OCI-LY3 (cell line): ENCODE data around the gene SSUH2.

ENCODE experiments used
- H2AFZ ChIP-seq: fragments of 200-600, 300-600 bp; shearing (Covaris generic); 2 replicates; pipeline ENCODE4 v1.6.0; 2014; ENCODE audit warnings: antibody characterized with exemption, low read depth, low read length
- H3K27ac ChIP-seq: fragments of 200-600, 300-600 bp; sonication (generic); 2 replicates; pipeline ENCODE4 v1.5.1; 2014; ENCODE audit warnings: mild to moderate bottlenecking, low read length, moderate library complexity, mixed read lengths
- H3K27me3 ChIP-seq: fragments of 200-600, 300-600 bp; sonication (generic); 2 replicates; pipeline ENCODE4 v1.6.1; 2014; ENCODE audit warnings: low read depth, low read length, mixed read lengths
- H3K36me3 ChIP-seq: fragments of 200-600, 300-600 bp; sonication (generic); replicated peaks from 2 replicates; pipeline ENCODE3; 2014; ENCODE audit warnings: low read depth, low read length, mixed read lengths
- H3K4me1 ChIP-seq: fragments of 300-600, 200-600 bp; sonication (generic); 2 replicates; pipeline ENCODE4 v1.6.1; 2014; ENCODE audit warnings: low read length, mixed read lengths
- H3K4me2 ChIP-seq: fragments of 200-600, 300-600 bp; sonication (generic); 2 replicates; pipeline ENCODE4 v1.6.1; 2014; ENCODE audit warnings: low read length, mixed read lengths
- H3K4me3 ChIP-seq: fragments of 300-600, 200-600 bp; sonication (generic); 2 replicates; pipeline ENCODE4 v1.5.1; 2014; ENCODE audit warnings: antibody characterized with exemption, mild to moderate bottlenecking, low read length, moderate library complexity
- H3K79me2 ChIP-seq: fragments of 300-600, 200-600 bp; shearing (Covaris generic); 2 replicates; pipeline ENCODE4 v1.6.1; 2014; ENCODE audit warnings: mild to moderate bottlenecking, low read length, mixed read lengths
- H3K9ac ChIP-seq: fragments of 300-600, 200-600 bp; shearing (Covaris generic); 2 replicates; pipeline ENCODE4 v1.6.0; 2014; ENCODE audit warnings: mild to moderate bottlenecking, low read length, moderate library complexity
- H3K9me3 ChIP-seq: fragments of 200-600, 300-600 bp; shearing (Covaris generic); 2 replicates; pipeline ENCODE4 v1.6.1; 2014; ENCODE audit warnings: low read length, mixed read lengths; ENCODE audit not compliant: insufficient read depth
- H4K20me1 ChIP-seq: fragments of 200-600, 300-600 bp; sonication (generic); 2 replicates; pipeline ENCODE4 v1.6.1; 2016; ENCODE audit warnings: low read length, mixed read lengths; ENCODE audit not compliant: insufficient read depth
- CTCF ChIP-seq: fragments of 200-600, 300-600 bp; sonication (generic); IDR thresholded peaks from 2 replicates; pipeline ENCODE4 v1.5.1; 2014; ENCODE audit warnings: antibody characterized with exemption, low read length, low read depth
- EZH2phosphoT487 ChIP-seq: fragments of 200-600 bp; shearing (Covaris generic); IDR thresholded peaks from 2 replicates; pipeline ENCODE4 v1.6.1; 2018; ENCODE audit warnings: antibody characterized with exemption, mixed run types, low read depth

SSUH2 gene

GRCh38 chr3:8623741-8624140, 20.9 kb downstream of the SSUH2 start:
- Histone ChIP-seq H3K36me3 (no peaks in the 10 kb centered on the region), H3K79me2 (no peaks in the 10 kb centered on the region), H3K9me3 (no peaks in the 10 kb centered on the region), H4K20me1 (no peaks in the 10 kb centered on the region), H3K4me1 (peaks cover 5% of the 10 kb centered on the region; the same call in 1 of the 2 replicates), H3K9ac (no peak overlapping the region), H3K4me2 (peak overlapping the region; percentile 76), H3K27ac (no peak overlapping the region), H2AFZ (peak overlapping the region; percentile 87; the same call in 1 of the 2 replicates), H3K4me3 (no peak overlapping the region), H3K27me3 (no peaks in the 10 kb centered on the region)
- no peak for TF ChIP-seq CTCF
- no peak for TF ChIP-seq EZH2phosphoT487

GRCh38 chr3:8622873-8623691, 21.5 kb downstream of the SSUH2 start:
- Histone ChIP-seq H3K4me2 (peak overlapping the region; percentile 76), H4K20me1 (no peaks in the 10 kb centered on the region), H2AFZ (peak overlapping the region; percentile 87), H3K27me3 (no peaks in the 10 kb centered on the region), H3K27ac (no peak overlapping the region), H3K4me1 (peaks cover 5% of the 10 kb centered on the region; the same call in 1 of the 2 replicates), H3K79me2 (no peaks in the 10 kb centered on the region), H3K9ac (peak overlapping the region; percentile 30; the same call in 1 of the 2 replicates), H3K36me3 (no peaks in the 10 kb centered on the region), H3K9me3 (no peaks in the 10 kb centered on the region), H3K4me3 (peak overlapping the region; percentile 69)
- TF ChIP-seq CTCF (peak; percentile 96), EZH2phosphoT487 (no peak)

GRCh38 chr3:8621872-8622271, 22.7 kb downstream of the SSUH2 start:
- no peak overlapping the region for H2AFZ ChIP-seq
- no peak overlapping the region for H3K4me3 ChIP-seq
- H3K4me1 ChIP-seq: peaks cover 5% of the 10 kb centered on the region; the same call in 1 of the 2 replicates
- H3K36me3 ChIP-seq: no peaks in the 10 kb centered on the region
- no peak overlapping the region for H3K27ac ChIP-seq
- H3K9me3 ChIP-seq: no peaks in the 10 kb centered on the region
- no peaks in the 10 kb centered on the region for H4K20me1 ChIP-seq
- no peaks in the 10 kb centered on the region for H3K79me2 ChIP-seq
- H3K9ac ChIP-seq: no peak overlapping the region
- TF ChIP-seq CTCF: no peak
- TF ChIP-seq EZH2phosphoT487: no peak
- H3K4me2 ChIP-seq: no peak overlapping the region
- H3K27me3 ChIP-seq: no peaks in the 10 kb centered on the region

GRCh38 chr3:8621141-8621540, 23.5 kb downstream of the SSUH2 start:
- Histone ChIP-seq H3K4me1 (peaks cover 5% of the 10 kb centered on the region; the same call in 1 of the 2 replicates), H4K20me1 (no peaks in the 10 kb centered on the region), H3K27me3 (no peaks in the 10 kb centered on the region), H3K36me3 (no peaks in the 10 kb centered on the region), H2AFZ (no peak overlapping the region), H3K4me2 (no peak overlapping the region), H3K79me2 (no peaks in the 10 kb centered on the region), H3K9ac (no peak overlapping the region), H3K27ac (no peak overlapping the region), H3K9me3 (no peaks in the 10 kb centered on the region), H3K4me3 (no peak overlapping the region)
- TF ChIP-seq EZH2phosphoT487: no peak
- no peak for TF ChIP-seq CTCF
